GM23338 (cell line): Measurements from ENCODE around the gene CHP1. TPM values are rescaled to one million over a fixed set of nuclear protein-coding genes. Genes with fewer than 3 reads are reported as not detected.

ENCODE experiments used
- ATAC-seq: fragments of 200-7000 bp; cut with Tn5 transposase; 3 replicates; pipeline ENCODE4 v1.9.1; 2020
- DNase-seq: peaks from one replicate; pipeline ENCODE4 v3.0.0-alpha.2; 2015; ENCODE audit warnings: low spot score
- H2AFZ ChIP-seq: fragments of 200-600 bp; sonication (generic); 2 replicates; pipeline ENCODE4 v1.8.0; 2016; ENCODE audit warnings: antibody characterized with exemption, mild to moderate bottlenecking, moderate library complexity
- H3F3A ChIP-seq: fragments of 200-600 bp; sonication (generic); replicated peaks from 2 replicates; pipeline ENCODE4 v1.8.0; 2017; ENCODE audit warnings: antibody characterized with exemption, mixed run types, low read depth
- H3K27ac ChIP-seq: fragments of 200-600 bp; sonication (generic); 2 replicates; pipeline ENCODE4 v1.6.1; 2016; ENCODE audit warnings: low read depth
- H3K27me3 ChIP-seq: fragments of 200-600 bp; sonication (generic); 2 replicates; pipeline ENCODE4 v1.8.0; 2016; ENCODE audit warnings: mild to moderate bottlenecking, mixed run types, moderate library complexity; ENCODE audit not compliant: insufficient read depth
- H3K36me3 ChIP-seq: fragments of 200-600 bp; sonication (generic); 2 replicates; pipeline ENCODE4 v1.8.0; 2016; ENCODE audit warnings: mild to moderate bottlenecking; ENCODE audit not compliant: insufficient read depth
- H3K4me1 ChIP-seq: fragments of 200-600 bp; sonication (generic); 2 replicates; pipeline ENCODE4 v1.8.0; 2016; ENCODE audit warnings: mild to moderate bottlenecking, moderate library complexity; ENCODE audit not compliant: insufficient read depth
- H3K4me2 ChIP-seq: fragments of 200-600 bp; sonication (generic); 2 replicates; pipeline ENCODE4 v1.7.1; 2017; ENCODE audit warnings: mixed run types
- H3K4me3 ChIP-seq: fragments of 200-600 bp; sonication (generic); 2 replicates; pipeline ENCODE4 v1.6.1; 2016; ENCODE audit warnings: mixed run types
- H3K79me2 ChIP-seq: fragments of 200-600 bp; sonication (generic); replicated peaks from 2 replicates; pipeline ENCODE4 v1.8.0; 2017; ENCODE audit warnings: mild to moderate bottlenecking; ENCODE audit not compliant: insufficient read depth
- H3K9me2 ChIP-seq: fragments of 200-600 bp; sonication (generic); 2 replicates; pipeline ENCODE4 v1.8.0; 2017; ENCODE audit not compliant: insufficient read depth
- H4K20me1 ChIP-seq: fragments of 200-600 bp; sonication (generic); replicated peaks from 2 replicates; pipeline ENCODE4 v1.8.0; 2017; ENCODE audit warnings: mild to moderate bottlenecking; ENCODE audit not compliant: insufficient read depth
- H3K27ac Mint-ChIP-seq: 2 replicates; pipeline ENCODE4 v1.8.0; 2020; ENCODE audit warnings: inconsistent platforms, mild to moderate bottlenecking, moderate library complexity, mixed read lengths
- H3K27me3 Mint-ChIP-seq: 3 replicates; pipeline ENCODE4 v1.8.0; 2022; ENCODE audit warnings: low read depth, mild to moderate bottlenecking, moderate library complexity, mixed read lengths, inconsistent platforms; ENCODE audit not compliant: insufficient read depth, poor library complexity
- H3K36me3 Mint-ChIP-seq: 3 replicates; pipeline ENCODE4 v1.8.0; 2021; ENCODE audit warnings: low read depth, mild to moderate bottlenecking, inconsistent platforms, moderate library complexity, mixed read lengths
- H3K4me1 Mint-ChIP-seq: 3 replicates; pipeline ENCODE4 v1.8.0; 2020; ENCODE audit warnings: mild to moderate bottlenecking, inconsistent platforms, mixed read lengths
- H3K4me3 Mint-ChIP-seq: 3 replicates; pipeline ENCODE4 v1.8.0; 2021; ENCODE audit warnings: moderate library complexity, mild to moderate bottlenecking, inconsistent platforms, mixed read lengths
- H3K9me3 Mint-ChIP-seq: 3 replicates; pipeline ENCODE4 v1.8.0; 2020; ENCODE audit warnings: moderate library complexity, mild to moderate bottlenecking, inconsistent platforms, mixed read lengths
- CREB1 ChIP-seq: fragments of 250-450 bp; sonication (Bioruptor Pico); IDR thresholded peaks from 2 replicates; pipeline ENCODE4 v1.5.0; 2020; ENCODE audit warnings: low read depth, mild to moderate bottlenecking, moderate library complexity
- CTCF ChIP-seq, 2 experiments: fragments of 200-600 bp in 1 of 2; sonication (generic) in 1 of 2; conservative IDR thresholded peaks; 2 replicates each; pipeline versions ENCODE4 v1.5.1 to v1.6.1; 2016 to 2017; ENCODE audit warnings: antibody characterized with exemption in 2 of 2, low read depth in 2 of 2, mild to moderate bottlenecking in 2 of 2, moderate library complexity in 1 of 2
- EZH2phosphoT487 ChIP-seq: fragments of 200-600 bp; sonication (generic); IDR thresholded peaks from one replicate; pipeline ENCODE4 v1.8.1; 2018; ENCODE audit warnings: antibody characterized with exemption; ENCODE audit not compliant: unreplicated experiment
- JUNB ChIP-seq: IDR thresholded peaks from one replicate; pipeline ENCODE4 v1.6.1; 2016; ENCODE audit warnings: antibody characterized with exemption; ENCODE audit not compliant: unreplicated experiment
- NANOG ChIP-seq: IDR thresholded peaks from 2 replicates; pipeline ENCODE4 v1.6.1; 2016; ENCODE audit warnings: antibody characterized with exemption, borderline replicate concordance
- POLR2AphosphoS5 ChIP-seq: IDR thresholded peaks from 2 replicates; pipeline ENCODE4 v1.6.1; 2016; ENCODE audit warnings: antibody characterized with exemption, low read depth
- STAT1 ChIP-seq: IDR thresholded peaks from one replicate; pipeline ENCODE4 v1.6.1; 2016; ENCODE audit warnings: antibody characterized with exemption; ENCODE audit not compliant: unreplicated experiment
- ZNF114 ChIP-seq: fragments of 250-450 bp; sonication (Bioruptor Pico); IDR thresholded peaks from 2 replicates; pipeline ENCODE4 v1.5.0; 2020; ENCODE audit warnings: mild to moderate bottlenecking, moderate library complexity
- polyA plus RNA-seq: library from polyadenylated mRNA; unstranded; fragments of >200 nt; fragmentation: Nextera tagmentation; extraction: Ambion mirVana; gene quantifications from 2 replicates; pipeline ENCODE4 v1.2.1, GENCODE V29; 2016
- total RNA-seq: library from RNA; depleted of rRNA; stranded (reverse); fragments of >200 nt; shearing (Covaris generic); gene quantifications from 2 replicates; pipeline ENCODE4 v1.2.3, GENCODE V29; 2014
- TF ChIP-seq, protein P1 (sequence below): IDR thresholded peaks from 2 replicates; pipeline ENCODE4 v1.6.1; 2016; ENCODE audit warnings: antibody characterized with exemption
- TF ChIP-seq, protein P2 (sequence below): fragments of 250-450 bp; sonication (Bioruptor Pico); IDR thresholded peaks from 2 replicates; pipeline ENCODE4 v1.5.0; 2020; ENCODE audit warnings: mild to moderate bottlenecking, moderate library complexity
- TF ChIP-seq, protein P3 (sequence below): IDR thresholded peaks from one replicate; pipeline ENCODE4 v1.6.1; 2018; ENCODE audit warnings: antibody characterized with exemption; ENCODE audit not compliant: unreplicated experiment

CHP1 gene
- total and polyA plus RNA-seq, 2 experiments from 2014 or later: 62.3 to 109 TPM

DNA sequence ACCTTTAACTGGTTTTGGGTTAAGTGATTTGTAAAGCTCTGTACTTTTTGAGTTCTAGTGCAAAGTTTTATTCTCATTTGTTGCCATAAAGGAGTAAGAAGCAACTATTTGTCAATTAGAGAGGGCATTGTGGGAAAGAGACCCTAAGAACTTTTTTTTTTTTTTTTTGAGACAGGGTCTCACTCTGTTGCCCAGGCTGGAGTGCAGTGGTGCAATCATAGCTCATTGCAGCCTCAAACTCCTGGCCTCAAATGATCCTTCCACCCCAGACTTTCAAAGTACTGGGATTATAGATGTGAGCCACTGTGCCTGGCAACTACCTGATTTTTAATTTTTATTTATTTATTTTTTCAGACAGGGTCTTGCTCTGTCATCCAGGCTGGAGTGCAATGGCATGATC is 4.9 kb downstream of the CHP1 start:
- Histone ChIP-seq H3K4me3 (no peak overlapping the region), H3K79me2 (peaks cover 69% of the 10 kb centered on the region), H2AFZ (no peak overlapping the region), H3K9me2 (no peaks in the 10 kb centered on the region), H3F3A (no peaks in the 10 kb centered on the region), H4K20me1 (peaks cover 17% of the 10 kb centered on the region; the same call in 1 of the 2 replicates), H3K4me1 (peaks cover 25% of the 10 kb centered on the region), H3K27me3 (no peaks in the 10 kb centered on the region), H3K36me3 (no peaks in the 10 kb centered on the region), H3K4me2 (no peak overlapping the region), H3K27ac (no peak overlapping the region)
- ATAC-seq (no peak), DNase-seq (no peak)
- peaks cover 16% of the 10 kb centered on the region for H3K4me1 Mint-ChIP-seq
- no peak overlapping the region for H3K4me3 Mint-ChIP-seq
- H3K36me3 Mint-ChIP-seq: no peaks in the 10 kb centered on the region
- H3K27me3 Mint-ChIP-seq: peaks cover 2% of the 10 kb centered on the region
- TF ChIP-seq, protein P1, sequence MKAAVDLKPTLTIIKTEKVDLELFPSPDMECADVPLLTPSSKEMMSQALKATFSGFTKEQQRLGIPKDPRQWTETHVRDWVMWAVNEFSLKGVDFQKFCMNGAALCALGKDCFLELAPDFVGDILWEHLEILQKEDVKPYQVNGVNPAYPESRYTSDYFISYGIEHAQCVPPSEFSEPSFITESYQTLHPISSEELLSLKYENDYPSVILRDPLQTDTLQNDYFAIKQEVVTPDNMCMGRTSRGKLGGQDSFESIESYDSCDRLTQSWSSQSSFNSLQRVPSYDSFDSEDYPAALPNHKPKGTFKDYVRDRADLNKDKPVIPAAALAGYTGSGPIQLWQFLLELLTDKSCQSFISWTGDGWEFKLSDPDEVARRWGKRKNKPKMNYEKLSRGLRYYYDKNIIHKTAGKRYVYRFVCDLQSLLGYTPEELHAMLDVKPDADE: no peak
- TF ChIP-seq CTCF (conservative IDR thresholded peaks at IDR 0.05; ENCODE audit: low read depth in 2 of 2): no peak
- TF ChIP-seq CREB1 (CRISPR knock-in tag): no peak
- TF ChIP-seq ZNF114: no peak
- no peak for TF ChIP-seq EZH2phosphoT487
- no peak for TF ChIP-seq JUNB
- no peak for TF ChIP-seq NANOG
- TF ChIP-seq, protein P2, sequence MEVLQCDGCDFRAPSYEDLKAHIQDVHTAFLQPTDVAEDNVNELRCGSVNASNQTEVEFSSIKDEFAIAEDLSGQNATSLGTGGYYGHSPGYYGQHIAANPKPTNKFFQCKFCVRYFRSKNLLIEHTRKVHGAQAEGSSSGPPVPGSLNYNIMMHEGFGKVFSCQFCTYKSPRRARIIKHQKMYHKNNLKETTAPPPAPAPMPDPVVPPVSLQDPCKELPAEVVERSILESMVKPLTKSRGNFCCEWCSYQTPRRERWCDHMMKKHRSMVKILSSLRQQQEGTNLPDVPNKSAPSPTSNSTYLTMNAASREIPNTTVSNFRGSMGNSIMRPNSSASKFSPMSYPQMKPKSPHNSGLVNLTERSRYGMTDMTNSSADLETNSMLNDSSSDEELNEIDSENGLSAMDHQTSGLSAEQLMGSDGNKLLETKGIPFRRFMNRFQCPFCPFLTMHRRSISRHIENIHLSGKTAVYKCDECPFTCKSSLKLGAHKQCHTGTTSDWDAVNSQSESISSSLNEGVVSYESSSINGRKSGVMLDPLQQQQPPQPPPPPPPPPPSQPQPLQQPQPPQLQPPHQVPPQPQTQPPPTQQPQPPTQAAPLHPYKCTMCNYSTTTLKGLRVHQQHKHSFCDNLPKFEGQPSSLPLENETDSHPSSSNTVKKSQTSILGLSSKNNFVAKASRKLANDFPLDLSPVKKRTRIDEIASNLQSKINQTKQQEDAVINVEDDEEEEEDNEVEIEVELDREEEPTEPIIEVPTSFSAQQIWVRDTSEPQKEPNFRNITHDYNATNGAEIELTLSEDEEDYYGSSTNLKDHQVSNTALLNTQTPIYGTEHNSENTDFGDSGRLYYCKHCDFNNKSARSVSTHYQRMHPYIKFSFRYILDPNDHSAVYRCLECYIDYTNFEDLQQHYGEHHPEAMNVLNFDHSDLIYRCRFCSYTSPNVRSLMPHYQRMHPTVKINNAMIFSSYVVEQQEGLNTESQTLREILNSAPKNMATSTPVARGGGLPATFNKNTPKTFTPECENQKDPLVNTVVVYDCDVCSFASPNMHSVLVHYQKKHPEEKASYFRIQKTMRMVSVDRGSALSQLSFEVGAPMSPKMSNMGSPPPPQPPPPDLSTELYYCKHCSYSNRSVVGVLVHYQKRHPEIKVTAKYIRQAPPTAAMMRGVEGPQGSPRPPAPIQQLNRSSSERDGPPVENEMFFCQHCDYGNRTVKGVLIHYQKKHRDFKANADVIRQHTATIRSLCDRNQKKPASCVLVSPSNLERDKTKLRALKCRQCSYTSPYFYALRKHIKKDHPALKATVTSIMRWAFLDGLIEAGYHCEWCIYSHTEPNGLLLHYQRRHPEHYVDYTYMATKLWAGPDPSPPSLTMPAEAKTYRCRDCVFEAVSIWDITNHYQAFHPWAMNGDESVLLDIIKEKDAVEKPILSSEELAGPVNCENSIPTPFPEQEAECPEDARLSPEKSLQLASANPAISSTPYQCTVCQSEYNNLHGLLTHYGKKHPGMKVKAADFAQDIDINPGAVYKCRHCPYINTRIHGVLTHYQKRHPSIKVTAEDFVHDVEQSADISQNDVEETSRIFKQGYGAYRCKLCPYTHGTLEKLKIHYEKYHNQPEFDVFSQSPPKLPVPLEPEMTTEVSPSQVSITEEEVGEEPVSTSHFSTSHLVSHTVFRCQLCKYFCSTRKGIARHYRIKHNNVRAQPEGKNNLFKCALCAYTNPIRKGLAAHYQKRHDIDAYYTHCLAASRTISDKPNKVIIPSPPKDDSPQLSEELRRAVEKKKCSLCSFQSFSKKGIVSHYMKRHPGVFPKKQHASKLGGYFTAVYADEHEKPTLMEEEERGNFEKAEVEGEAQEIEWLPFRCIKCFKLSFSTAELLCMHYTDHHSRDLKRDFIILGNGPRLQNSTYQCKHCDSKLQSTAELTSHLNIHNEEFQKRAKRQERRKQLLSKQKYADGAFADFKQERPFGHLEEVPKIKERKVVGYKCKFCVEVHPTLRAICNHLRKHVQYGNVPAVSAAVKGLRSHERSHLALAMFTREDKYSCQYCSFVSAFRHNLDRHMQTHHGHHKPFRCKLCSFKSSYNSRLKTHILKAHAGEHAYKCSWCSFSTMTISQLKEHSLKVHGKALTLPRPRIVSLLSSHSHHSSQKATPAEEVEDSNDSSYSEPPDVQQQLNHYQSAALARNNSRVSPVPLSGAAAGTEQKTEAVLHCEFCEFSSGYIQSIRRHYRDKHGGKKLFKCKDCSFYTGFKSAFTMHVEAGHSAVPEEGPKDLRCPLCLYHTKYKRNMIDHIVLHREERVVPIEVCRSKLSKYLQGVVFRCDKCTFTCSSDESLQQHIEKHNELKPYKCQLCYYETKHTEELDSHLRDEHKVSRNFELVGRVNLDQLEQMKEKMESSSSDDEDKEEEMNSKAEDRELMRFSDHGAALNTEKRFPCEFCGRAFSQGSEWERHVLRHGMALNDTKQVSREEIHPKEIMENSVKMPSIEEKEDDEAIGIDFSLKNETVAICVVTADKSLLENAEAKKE (CRISPR knock-in tag): no peak
- TF ChIP-seq, protein P3, sequence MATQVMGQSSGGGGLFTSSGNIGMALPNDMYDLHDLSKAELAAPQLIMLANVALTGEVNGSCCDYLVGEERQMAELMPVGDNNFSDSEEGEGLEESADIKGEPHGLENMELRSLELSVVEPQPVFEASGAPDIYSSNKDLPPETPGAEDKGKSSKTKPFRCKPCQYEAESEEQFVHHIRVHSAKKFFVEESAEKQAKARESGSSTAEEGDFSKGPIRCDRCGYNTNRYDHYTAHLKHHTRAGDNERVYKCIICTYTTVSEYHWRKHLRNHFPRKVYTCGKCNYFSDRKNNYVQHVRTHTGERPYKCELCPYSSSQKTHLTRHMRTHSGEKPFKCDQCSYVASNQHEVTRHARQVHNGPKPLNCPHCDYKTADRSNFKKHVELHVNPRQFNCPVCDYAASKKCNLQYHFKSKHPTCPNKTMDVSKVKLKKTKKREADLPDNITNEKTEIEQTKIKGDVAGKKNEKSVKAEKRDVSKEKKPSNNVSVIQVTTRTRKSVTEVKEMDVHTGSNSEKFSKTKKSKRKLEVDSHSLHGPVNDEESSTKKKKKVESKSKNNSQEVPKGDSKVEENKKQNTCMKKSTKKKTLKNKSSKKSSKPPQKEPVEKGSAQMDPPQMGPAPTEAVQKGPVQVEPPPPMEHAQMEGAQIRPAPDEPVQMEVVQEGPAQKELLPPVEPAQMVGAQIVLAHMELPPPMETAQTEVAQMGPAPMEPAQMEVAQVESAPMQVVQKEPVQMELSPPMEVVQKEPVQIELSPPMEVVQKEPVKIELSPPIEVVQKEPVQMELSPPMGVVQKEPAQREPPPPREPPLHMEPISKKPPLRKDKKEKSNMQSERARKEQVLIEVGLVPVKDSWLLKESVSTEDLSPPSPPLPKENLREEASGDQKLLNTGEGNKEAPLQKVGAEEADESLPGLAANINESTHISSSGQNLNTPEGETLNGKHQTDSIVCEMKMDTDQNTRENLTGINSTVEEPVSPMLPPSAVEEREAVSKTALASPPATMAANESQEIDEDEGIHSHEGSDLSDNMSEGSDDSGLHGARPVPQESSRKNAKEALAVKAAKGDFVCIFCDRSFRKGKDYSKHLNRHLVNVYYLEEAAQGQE: no peak
- TF ChIP-seq STAT1: no peak
- TF ChIP-seq POLR2AphosphoS5: no peak
- no peaks in the 10 kb centered on the region for H3K9me3 Mint-ChIP-seq
- no peak overlapping the region for H3K27ac Mint-ChIP-seq
